HG03521 (cell line): ENCODE results near the gene OSM.

Experiments
- ATAC-seq: cut with Tn5 transposase; IDR thresholded peaks from one replicate; pipeline ENCODE4 v1.9.1; 2021; ENCODE audit warnings: mild to moderate bottlenecking, moderate library complexity; ENCODE audit not compliant: unreplicated experiment

Gene OSM

DNA sequence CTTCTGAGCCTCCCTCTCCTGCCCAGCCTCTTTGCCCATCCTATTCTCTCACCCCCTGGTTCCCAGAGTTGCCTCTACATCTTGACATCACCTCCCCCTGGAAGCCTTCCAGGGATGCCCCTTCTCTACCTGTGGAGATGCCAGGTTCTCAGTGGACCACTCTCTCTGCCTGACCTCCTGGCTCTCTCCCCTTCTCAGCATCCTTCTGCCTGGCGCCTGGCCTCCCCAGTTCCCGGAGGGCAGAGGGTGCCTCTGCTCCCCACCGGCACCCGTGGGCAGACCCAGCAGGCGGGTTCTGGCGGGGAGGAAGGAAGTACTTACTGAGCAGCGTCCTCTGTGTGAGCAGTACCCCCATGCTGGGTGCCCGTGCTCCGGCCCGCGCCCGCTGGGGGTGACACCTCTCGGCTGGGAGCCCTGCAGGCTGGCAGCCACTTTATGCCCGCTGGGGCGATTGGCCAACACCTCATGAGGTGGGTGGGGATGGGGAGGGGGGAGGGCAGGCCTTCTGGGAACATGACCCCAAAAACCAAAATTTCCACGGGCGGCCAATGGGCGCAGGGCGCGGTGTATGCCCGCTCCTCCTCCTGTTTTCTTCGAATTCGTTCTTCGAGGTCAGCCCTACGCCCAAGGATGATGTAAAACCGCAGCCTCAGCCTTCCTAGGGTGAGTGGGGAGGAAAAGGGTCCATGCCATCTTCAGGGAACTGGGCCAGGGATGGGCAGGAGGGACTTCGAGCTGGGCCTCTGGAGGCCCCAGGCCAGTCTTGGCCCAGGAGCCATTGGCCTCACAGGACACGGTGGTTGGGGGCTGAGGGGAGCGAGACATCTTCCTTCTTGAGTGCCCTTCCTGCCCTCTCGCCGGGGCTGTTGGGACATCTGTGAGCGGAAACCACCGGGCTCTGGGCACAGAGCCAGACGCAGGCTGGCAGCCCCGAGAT, at the start of gene OSM:
Gene OSM (minus strand): TSS at position 407 of the 937 bp plus-strand sequence. CDS start 52 bp downstream, at position 355.
- no peak for ATAC-seq

DNA sequence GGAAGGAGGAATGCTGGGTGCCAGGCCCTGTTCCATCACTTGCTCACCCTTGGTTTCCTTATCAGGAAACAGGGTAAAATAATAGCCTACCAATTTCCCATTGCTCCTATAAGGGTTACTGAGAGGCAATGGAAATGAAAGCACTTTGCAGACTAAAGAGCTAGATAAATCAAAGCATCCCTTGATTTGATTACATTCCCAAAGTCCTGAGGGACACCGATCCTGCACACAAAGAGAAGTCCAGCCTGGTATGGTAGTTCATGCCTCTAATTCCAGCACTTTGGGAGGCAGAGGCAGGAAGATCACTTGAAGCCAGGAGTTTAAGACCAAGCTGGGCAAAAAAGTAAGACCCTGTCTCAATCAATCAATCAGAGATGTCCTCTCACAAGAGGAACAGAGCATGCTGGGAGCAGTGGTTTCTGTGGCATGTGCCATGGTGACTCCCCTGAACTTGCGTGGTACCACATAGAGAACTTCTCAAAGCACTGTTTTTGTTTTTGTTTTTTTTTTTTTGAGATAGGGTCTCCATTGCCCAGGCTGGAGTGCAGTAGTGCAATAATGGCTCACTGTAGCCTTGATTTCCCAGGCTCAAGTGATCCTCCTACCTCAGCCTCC, 49.4 kb upstream of the OSM start:
- ATAC-seq: no peak

DNA sequence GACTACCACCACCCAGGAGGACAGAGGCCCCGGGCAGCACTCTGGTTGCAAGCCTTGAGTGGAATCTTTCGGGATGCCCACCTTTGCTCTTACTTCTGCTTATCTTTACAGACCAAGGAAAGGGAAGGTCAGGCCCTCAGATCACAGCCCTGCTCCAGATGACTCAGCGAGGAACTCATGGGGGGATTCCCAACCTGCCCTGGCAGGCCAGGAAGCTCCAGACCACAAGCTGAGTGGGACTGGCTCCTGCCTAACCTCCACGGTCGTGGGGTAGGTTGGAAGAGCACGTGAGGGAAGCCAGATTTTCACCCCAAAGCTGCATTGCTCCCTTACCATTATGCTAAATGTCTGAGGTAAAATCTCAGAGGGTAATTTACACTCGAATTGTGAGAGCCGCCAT, 48.3 kb upstream of the OSM start:
- no peak for ATAC-seq

DNA sequence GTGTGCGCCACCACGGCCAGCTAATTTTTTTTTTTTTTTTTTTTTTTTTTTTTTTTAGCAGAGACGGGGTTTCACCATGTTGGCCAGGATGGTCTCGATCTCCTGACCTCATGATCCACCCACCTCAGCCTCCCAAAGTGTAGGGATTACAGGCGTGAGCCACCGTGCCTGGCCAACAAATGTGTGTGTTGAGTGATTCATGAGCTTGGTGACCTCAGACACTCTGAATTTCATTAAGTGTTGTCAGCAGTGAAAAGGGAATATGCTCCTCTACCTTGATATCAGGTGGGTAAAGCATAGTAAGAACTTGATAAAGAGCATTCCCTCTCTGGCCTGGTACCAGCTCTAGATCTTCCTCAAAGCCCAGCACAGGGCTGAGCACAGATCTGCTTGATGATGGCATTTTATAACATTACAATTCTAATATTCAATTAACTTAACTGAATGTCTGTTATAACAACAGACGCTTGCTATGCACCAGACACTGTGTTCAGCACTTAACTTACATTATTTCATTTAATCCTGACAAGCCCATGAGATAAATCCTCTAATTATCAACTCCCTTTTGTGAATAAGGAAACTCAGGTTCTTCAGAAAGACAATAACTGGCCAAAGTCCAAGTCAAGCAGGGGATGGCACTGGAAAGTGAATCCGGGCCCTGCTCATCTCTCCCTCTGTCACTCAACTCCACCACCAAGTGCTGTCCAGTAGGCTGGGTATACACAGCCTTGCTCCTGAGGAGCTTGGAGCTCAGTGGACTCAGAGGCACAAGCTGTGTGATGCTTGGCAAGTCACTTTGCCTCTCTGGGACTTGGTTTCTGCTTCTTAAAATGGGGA, 47.1 kb upstream of the OSM start:
- no peak for ATAC-seq

DNA sequence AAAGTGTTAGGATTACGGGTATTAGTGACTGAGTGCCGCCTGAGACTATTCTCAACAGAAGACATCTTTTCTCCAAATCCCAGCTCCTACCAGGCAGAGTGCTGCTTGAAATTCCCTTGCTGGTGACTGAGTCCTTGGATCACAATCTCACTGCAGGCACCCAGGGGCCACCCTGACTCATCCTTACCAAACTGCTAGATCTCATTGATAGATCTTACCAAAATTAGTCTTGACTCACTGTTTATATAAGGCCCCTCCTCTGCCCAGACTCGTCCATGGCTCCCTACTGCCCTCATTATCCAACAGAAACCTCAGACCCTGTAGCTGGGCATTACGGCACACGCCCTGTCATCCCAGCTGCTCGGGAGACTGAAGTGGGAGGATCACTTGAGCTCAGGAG, 45.4 kb upstream of the OSM start:
- ATAC-seq: no peak

DNA sequence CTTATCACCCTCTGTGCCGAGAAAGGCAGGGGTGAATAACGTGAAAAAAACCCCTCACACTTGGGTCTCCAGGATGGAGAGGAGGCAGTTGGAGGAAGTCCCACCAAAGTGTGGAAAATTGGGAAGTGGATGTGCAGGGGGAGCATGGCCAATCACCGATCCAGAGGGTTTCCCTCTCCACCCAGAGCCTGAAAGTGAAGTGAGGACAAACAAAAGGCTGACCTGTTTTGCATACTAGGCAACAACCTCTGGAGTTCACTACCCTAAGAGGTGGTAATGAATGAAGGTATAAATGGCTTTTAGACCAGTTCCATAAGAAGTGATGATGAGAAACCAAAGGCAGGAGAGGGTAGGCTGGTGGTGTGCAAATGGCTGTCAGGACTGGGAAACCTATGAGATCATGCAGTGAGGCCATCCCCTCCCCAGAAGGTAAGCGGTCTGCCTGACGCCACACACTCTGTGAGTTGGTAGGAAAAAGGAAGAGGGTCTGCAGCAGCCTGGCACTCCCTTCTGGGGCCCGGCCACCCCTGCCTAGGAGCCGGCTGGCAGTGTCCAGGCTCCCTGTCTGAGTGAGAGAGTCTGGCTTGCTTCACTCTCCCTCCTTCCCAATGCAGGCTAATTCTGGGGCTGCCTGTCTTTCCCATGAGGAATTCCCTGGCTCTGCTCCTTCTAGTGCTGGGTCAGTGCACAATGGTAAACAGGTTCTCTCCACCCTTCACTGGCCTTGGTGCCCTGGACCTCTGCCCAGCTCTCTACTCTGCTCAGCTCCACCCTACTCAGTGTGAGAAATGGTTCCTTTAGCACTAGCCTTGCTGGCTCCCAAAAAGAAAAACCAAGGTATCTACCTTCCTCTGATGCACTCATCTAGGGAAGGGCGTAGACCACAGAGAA, 44.5 kb upstream of the OSM start:
- no peak for ATAC-seq

DNA sequence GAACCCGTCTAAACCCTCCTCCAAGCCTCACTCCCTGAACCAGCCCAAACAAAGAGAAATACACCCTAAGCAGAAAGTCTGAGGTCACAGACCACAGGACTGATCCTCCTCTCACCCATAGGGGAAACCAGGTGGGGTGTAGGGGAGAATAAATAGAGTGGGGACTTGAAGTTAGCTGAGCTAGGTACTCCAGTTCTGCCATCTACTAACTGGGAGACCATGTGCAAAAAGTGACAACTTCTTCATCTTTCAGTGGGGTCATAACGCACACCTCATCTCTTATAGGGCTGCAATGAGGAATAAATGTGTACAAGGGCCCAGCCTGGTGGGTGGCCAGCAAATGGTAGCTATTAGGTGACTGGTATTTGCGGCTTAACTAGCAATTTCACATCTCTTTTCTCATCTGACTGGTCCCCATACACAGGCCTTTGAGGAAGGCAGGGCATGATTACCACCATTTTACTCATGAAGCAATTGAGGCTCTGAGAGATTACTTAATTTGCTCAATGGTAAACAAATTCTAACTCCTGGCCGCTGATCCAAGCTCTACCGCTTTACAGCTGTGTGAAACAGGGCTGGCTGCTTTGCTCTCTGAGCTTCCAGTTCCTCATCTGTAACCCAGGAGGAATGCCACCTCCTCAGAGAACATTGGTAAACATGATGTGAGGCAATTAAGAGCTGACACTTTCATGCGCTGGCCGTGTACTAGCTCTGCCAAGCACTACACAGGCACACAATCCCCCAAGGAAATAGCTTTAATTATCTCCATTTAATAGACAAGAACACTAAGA, 43.5 kb upstream of the OSM start:
- ATAC-seq: peak; percentile 40

DNA sequence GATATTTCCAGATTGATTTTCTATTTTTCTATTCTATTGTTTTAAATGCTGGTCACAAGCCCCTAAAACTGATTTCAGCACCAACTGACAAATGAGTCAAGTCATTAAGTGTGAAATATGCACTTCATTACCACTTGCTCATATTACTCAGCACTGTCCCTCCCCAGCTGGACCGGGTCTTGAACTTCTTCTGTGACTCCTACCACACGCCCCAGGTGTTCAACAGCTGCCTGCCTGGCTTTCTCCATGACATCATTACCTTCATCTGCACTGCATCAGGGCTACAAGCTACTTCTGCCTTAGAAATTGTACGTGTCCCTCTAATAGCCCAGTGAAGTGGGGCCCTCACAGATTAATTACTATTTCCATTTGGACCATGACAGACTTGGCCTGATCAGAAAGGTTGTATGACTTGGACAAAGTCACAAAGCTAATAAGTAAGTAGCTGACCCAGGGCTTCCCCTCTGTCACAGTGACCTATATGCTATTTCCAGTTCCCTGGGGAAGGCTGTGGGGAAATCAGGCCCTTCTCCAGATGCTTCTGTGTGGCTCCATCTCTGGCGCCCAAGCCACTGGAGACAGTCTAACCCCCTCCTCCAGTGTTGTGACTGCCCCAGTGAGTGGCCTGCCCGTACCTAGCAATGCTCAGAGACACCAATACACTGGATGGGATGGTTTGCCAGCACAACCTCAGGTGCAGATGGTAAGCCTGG, 42.0 kb upstream of the OSM start:
- ATAC-seq: no peak

DNA sequence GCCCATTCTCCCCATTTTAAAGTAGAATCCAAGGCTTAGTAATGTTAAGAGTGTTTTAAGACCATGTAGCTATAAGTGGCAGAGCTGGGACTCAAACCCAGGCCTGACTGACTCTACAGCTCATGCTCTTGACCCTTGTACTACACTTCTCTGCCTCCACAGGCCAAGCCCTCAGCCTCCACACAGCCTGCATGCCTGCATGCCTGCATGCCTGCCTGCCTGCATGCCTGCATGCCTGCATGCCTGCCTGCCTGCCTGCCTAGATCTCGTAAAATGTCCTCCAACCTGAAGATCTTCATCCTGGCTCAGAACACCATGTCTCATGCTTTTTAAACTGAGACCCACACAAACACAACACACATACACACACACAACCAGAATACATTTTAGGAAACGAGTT, 41.4 kb upstream of the OSM start:
- ATAC-seq: no peak

DNA sequence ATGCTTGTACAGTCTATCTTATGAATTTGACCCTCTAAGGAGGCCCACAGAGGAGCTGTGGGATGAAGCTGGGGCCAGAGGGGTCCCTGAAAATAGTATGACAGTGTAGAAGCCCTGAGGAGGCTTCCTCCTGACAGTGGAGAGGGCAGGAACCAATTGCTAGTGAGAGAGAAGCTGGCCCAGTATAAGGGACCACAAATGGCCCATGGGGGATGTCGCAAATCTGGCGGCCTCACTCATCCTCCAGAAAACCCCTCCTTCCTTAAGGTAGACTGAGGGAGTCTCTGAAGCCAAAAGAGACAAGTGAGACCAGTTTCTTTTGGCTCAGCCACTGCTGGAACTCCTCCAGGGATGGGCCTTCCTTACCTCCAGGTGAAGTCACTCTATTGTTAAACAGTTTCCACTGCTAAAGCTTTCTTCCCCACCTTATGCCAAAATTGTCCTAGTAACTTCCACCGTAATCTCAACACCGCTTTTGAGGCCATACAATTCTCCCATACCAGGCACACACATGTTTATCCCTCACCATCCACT, 40.5 kb upstream of the OSM start:
- no peak for ATAC-seq

DNA sequence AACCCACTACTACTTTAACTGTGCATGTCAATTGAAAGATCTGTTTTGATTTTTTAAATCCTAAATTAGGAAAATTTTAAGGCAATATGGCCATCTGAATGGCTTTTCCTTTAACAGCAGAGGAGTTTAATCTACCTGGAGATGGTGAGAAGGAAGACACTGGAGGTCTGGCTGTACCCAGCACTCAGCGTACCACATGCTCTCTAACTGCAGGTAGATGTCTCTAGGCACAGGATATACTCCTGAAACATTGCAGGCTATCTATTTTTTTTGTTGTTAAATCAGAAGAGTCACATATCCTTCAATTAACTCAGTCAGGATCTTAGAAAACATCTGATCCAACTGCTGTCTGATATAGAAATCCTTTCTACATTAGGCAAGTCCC, 40.0 kb upstream of the OSM start:
- no peak for ATAC-seq

DNA sequence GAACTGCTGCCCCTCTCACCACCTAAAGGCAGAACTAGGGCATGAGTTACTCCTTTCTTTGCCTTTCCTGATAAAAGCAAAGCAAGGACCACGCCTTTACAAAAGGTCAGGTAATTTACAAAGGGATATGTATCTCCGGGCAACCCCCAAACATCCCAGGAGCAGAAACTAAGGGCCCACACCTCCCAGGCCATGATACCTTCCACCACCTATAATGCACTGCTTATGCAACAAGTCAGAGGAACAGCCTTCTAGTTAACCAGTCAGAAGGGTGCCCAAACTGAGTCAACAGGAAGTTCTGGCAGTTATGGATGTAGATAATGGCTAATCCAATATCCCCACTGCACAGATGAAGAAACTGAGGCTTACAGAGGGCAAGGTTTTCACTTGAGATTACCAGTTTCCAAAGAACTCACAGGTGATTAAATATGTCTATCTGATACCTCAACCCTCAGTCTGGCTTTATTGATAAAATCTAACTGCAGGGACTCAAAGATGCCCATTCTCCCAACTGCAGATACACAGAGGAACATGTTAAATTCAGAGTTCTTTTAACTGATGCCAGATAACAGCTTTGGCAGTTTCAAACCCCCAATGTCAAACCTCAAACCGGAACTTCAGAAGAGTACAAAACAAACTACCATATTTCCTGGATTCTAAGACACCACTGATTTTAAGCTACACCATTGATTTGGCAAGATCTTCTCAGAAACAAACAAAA, 39.4 kb upstream of the OSM start:
- ATAC-seq: no peak

DNA sequence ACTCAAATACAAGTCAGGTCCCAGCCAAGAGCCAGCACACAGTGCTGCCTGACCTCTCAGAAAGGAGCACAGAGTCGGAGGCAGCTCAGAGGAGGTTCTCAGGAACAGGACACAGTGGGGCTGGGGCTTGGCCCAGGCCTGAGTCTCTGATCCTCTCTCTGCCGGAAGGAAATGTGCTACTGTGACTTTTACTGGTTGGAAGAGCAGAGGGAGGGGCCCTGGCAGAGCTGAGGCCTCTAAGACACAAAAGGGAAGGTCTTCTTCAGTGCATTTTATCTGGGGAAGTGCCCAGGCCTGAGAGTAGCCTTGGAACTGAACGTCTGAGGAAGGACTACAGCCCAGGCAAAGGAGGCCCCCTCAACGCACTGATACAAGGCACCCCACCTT, 38.9 kb upstream of the OSM start:
- peak; percentile 35 for ATAC-seq

DNA sequence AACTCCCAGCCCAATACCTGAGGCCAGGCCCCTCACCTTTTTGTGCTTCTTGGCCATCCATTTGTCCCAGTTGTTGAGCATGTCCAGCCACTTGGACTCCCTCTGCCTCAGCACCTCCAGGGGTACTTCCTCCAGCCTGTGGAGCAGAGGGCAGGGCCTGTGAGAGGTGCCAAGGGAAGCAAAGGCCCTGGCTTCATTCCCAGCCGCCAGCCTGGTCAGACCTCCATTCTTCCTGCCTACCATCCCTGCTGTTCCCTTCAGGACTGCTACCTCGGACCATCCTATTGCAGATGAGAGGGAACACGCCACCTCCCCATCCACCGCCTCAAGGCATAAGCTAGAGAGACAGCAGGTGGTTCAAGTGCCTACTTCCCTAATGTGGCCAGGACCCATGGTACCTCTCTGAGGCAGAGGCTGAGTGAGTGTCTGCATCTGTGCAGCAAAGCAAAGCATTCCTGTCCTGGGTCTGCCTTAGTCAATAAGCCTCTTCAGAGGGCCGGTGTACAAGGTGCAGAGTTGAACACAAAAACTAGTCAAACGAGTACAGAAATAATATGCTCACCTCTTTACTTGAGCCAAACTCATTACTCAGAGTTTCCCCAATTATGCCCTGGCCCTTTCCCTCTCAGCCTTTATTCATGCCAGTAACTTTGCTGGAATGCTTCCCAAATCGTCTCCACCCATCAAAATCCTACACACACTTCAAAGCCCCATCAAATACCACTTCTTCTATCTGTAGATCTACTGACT, 38.0 kb upstream of the OSM start:
- no peak for ATAC-seq

DNA sequence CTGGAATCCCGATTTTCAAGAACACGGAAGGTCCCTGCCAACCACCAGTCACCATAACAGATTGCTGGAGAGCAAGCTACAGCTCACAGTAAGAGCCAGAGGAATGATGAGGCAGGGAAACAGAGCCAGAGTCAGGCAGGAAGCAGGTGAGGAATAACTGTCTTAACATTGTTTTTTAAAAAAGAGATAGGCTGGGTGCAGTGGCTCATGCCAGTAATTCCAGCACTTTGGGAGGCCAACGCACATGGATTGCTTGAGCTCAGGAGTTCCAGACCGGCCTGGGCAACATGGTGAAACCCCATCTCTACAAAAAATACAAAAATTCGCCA, 36.1 kb upstream of the OSM start:
- no peak for ATAC-seq

DNA sequence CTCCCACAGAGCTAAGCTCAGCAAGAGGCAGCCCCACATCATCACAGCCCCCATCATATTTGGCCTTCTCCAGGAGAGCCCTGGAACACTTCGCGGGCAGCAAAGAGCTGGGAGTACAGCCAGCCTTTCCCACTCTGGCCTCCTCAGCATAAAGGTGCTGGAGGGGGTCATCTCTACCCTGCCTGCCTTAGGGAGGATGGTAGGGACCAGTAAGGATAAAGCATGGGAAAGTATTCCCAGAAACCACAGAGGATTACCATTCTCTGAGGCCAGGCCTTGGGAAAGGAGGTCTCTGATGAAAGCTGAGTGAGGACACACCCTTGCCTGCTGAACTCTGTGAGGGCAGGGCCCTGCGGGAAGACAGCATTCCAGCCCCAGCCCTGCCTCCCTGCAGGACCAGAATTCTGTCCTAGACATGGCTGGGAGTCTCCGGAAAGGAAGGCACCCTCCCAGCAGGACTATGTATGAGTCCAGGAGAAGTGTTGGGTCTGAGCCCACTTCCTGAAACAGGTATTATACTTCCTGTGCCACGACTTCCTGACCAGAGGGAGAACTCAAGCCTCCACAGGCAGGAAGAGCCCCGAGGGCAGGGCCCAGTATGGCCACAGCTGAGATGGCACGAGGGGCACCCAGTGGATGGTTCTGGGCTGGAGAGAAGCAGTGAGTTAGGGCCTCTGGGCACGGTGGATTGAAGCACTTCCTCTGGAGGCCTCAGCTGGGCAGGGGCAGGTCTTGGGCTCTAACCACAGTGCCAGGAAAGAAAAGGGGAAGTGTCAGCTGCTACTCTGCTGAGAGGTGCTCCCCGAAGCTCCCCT, 35.6 kb upstream of the OSM start:
- no peak for ATAC-seq

DNA sequence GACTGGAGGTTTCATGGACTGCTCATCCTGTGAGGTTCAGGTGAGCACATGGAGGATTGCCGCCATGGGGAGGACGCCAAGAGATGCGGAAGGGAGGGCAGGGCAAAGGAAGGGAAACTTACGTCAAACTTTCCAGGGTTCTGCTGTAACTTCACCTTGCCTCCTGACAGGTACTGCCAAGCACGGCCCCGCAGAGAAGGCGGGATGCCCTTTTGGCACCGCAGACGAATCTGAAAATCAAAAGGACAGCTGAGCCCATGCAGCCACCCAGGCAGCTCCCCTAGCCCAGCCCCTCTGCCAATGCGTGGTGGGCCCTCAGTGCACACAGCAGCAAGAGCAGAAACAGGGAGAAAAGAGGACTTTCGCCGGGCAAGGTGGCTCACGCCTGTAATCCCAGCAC, 32.7 kb upstream of the OSM start:
- ATAC-seq: no peak
